GM23338 (cell line): ENCODE data around the gene COL5A2. TPM values are rescaled to one million over a fixed set of nuclear protein-coding genes. Genes with fewer than 3 reads are reported as not detected.

Experiments used
- ATAC-seq: fragments of 200-7000 bp; cut with Tn5 transposase; 3 replicates; pipeline ENCODE4 v1.9.1; 2020
- DNase-seq: peaks from one replicate; pipeline ENCODE4 v3.0.0-alpha.2; 2015; ENCODE audit warnings: low spot score
- H2AFZ ChIP-seq: fragments of 200-600 bp; sonication (generic); 2 replicates; pipeline ENCODE4 v1.8.0; 2016; ENCODE audit warnings: antibody characterized with exemption, mild to moderate bottlenecking, moderate library complexity
- H3F3A ChIP-seq: fragments of 200-600 bp; sonication (generic); replicated peaks from 2 replicates; pipeline ENCODE4 v1.8.0; 2017; ENCODE audit warnings: antibody characterized with exemption, mixed run types, low read depth
- H3K27ac ChIP-seq: fragments of 200-600 bp; sonication (generic); 2 replicates; pipeline ENCODE4 v1.6.1; 2016; ENCODE audit warnings: low read depth
- H3K27me3 ChIP-seq: fragments of 200-600 bp; sonication (generic); 2 replicates; pipeline ENCODE4 v1.8.0; 2016; ENCODE audit warnings: mild to moderate bottlenecking, mixed run types, moderate library complexity; ENCODE audit not compliant: insufficient read depth
- H3K36me3 ChIP-seq: fragments of 200-600 bp; sonication (generic); 2 replicates; pipeline ENCODE4 v1.8.0; 2016; ENCODE audit warnings: mild to moderate bottlenecking; ENCODE audit not compliant: insufficient read depth
- H3K4me1 ChIP-seq: fragments of 200-600 bp; sonication (generic); 2 replicates; pipeline ENCODE4 v1.8.0; 2016; ENCODE audit warnings: mild to moderate bottlenecking, moderate library complexity; ENCODE audit not compliant: insufficient read depth
- H3K4me2 ChIP-seq: fragments of 200-600 bp; sonication (generic); 2 replicates; pipeline ENCODE4 v1.7.1; 2017; ENCODE audit warnings: mixed run types
- H3K4me3 ChIP-seq: fragments of 200-600 bp; sonication (generic); 2 replicates; pipeline ENCODE4 v1.6.1; 2016; ENCODE audit warnings: mixed run types
- H3K79me2 ChIP-seq: fragments of 200-600 bp; sonication (generic); replicated peaks from 2 replicates; pipeline ENCODE4 v1.8.0; 2017; ENCODE audit warnings: mild to moderate bottlenecking; ENCODE audit not compliant: insufficient read depth
- H3K9me2 ChIP-seq: fragments of 200-600 bp; sonication (generic); 2 replicates; pipeline ENCODE4 v1.8.0; 2017; ENCODE audit not compliant: insufficient read depth
- H4K20me1 ChIP-seq: fragments of 200-600 bp; sonication (generic); replicated peaks from 2 replicates; pipeline ENCODE4 v1.8.0; 2017; ENCODE audit warnings: mild to moderate bottlenecking; ENCODE audit not compliant: insufficient read depth
- H3K27ac Mint-ChIP-seq: 2 replicates; pipeline ENCODE4 v1.8.0; 2020; ENCODE audit warnings: inconsistent platforms, mild to moderate bottlenecking, moderate library complexity, mixed read lengths
- H3K27me3 Mint-ChIP-seq: 3 replicates; pipeline ENCODE4 v1.8.0; 2022; ENCODE audit warnings: low read depth, mild to moderate bottlenecking, moderate library complexity, mixed read lengths, inconsistent platforms; ENCODE audit not compliant: insufficient read depth, poor library complexity
- H3K36me3 Mint-ChIP-seq: 3 replicates; pipeline ENCODE4 v1.8.0; 2021; ENCODE audit warnings: low read depth, mild to moderate bottlenecking, inconsistent platforms, moderate library complexity, mixed read lengths
- H3K4me1 Mint-ChIP-seq: 3 replicates; pipeline ENCODE4 v1.8.0; 2020; ENCODE audit warnings: mild to moderate bottlenecking, inconsistent platforms, mixed read lengths
- H3K4me3 Mint-ChIP-seq: 3 replicates; pipeline ENCODE4 v1.8.0; 2021; ENCODE audit warnings: moderate library complexity, mild to moderate bottlenecking, inconsistent platforms, mixed read lengths
- H3K9me3 Mint-ChIP-seq: 3 replicates; pipeline ENCODE4 v1.8.0; 2020; ENCODE audit warnings: moderate library complexity, mild to moderate bottlenecking, inconsistent platforms, mixed read lengths
- CREB1 ChIP-seq: fragments of 250-450 bp; sonication (Bioruptor Pico); IDR thresholded peaks from 2 replicates; pipeline ENCODE4 v1.5.0; 2020; ENCODE audit warnings: low read depth, mild to moderate bottlenecking, moderate library complexity
- EZH2 ChIP-seq: fragments of 200-600 bp; sonication (generic); IDR thresholded peaks from one replicate; pipeline ENCODE4 v1.8.0; 2017; ENCODE audit warnings: antibody characterized with exemption, mild to moderate bottlenecking, low read depth; ENCODE audit not compliant: unreplicated experiment
- EZH2phosphoT487 ChIP-seq: fragments of 200-600 bp; sonication (generic); IDR thresholded peaks from one replicate; pipeline ENCODE4 v1.8.1; 2018; ENCODE audit warnings: antibody characterized with exemption; ENCODE audit not compliant: unreplicated experiment
- JUNB ChIP-seq: IDR thresholded peaks from one replicate; pipeline ENCODE4 v1.6.1; 2016; ENCODE audit warnings: antibody characterized with exemption; ENCODE audit not compliant: unreplicated experiment
- NANOG ChIP-seq: IDR thresholded peaks from 2 replicates; pipeline ENCODE4 v1.6.1; 2016; ENCODE audit warnings: antibody characterized with exemption, borderline replicate concordance
- POLR2AphosphoS5 ChIP-seq: IDR thresholded peaks from 2 replicates; pipeline ENCODE4 v1.6.1; 2016; ENCODE audit warnings: antibody characterized with exemption, low read depth
- STAT1 ChIP-seq: IDR thresholded peaks from one replicate; pipeline ENCODE4 v1.6.1; 2016; ENCODE audit warnings: antibody characterized with exemption; ENCODE audit not compliant: unreplicated experiment
- ZNF114 ChIP-seq: fragments of 250-450 bp; sonication (Bioruptor Pico); IDR thresholded peaks from 2 replicates; pipeline ENCODE4 v1.5.0; 2020; ENCODE audit warnings: mild to moderate bottlenecking, moderate library complexity
- ZNF331 ChIP-seq: fragments of 250-450 bp; sonication (Bioruptor Pico); IDR thresholded peaks from 2 replicates; pipeline ENCODE4 v1.5.0; 2020; ENCODE audit warnings: low read depth, mild to moderate bottlenecking, moderate library complexity
- polyA plus RNA-seq: library from polyadenylated mRNA; unstranded; fragments of >200 nt; fragmentation: Nextera tagmentation; extraction: Ambion mirVana; gene quantifications from 2 replicates; pipeline ENCODE4 v1.2.1, GENCODE V29; 2016
- total RNA-seq: library from RNA; depleted of rRNA; stranded (reverse); fragments of >200 nt; shearing (Covaris generic); gene quantifications from 2 replicates; pipeline ENCODE4 v1.2.3, GENCODE V29; 2014
- TF ChIP-seq, protein P1 (sequence below): fragments of 250-450 bp; sonication (Bioruptor Pico); IDR thresholded peaks from 2 replicates; pipeline ENCODE4 v1.5.0; 2020; ENCODE audit warnings: mild to moderate bottlenecking, moderate library complexity
- TF ChIP-seq, protein P2 (sequence below): IDR thresholded peaks from 2 replicates; pipeline ENCODE4 v1.6.1; 2016; ENCODE audit warnings: antibody characterized with exemption
- TF ChIP-seq, protein P3 (sequence below): IDR thresholded peaks from one replicate; pipeline ENCODE4 v1.6.1; 2018; ENCODE audit warnings: antibody characterized with exemption; ENCODE audit not compliant: unreplicated experiment
- TF ChIP-seq, protein P4 (sequence below), 2 experiments: fragments of 200-600 bp in 1 of 2; sonication (generic) in 1 of 2; conservative IDR thresholded peaks; 2 replicates each; pipeline versions ENCODE4 v1.5.1 to v1.6.1; 2016 to 2017; ENCODE audit warnings: antibody characterized with exemption in 2 of 2, low read depth in 2 of 2, mild to moderate bottlenecking in 2 of 2, moderate library complexity in 1 of 2

COL5A2 gene
- total and polyA plus RNA-seq, 2 experiments from 2014 or later, result 6.7 to 19.7 TPM

DNA sequence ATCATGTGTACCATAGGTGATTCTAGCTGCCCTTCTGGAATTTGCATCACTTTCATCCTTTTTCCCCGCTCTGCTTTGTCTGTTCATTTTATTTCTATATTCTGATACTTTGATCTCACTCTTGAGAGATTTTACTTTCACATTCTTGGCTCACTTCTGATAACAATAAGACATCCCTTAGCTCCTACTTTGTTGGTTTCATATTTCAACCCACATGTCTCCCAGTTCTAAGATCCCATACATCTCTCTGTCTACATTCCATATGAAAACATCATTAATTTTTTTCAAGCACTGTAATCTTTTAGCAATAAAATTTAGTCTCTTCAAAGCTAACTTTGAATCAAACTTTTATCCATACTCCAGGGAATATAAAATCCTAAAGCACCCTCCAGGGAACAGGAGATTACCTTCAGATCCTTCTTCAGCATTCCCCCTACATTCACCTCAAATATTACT lies 129.8 kb downstream of the COL5A2 start:
- H4K20me1 ChIP-seq, result no peaks in the 10 kb centered on the region
- no peak overlapping the region for H3K4me2 ChIP-seq
- no peaks in the 10 kb centered on the region for H3K79me2 ChIP-seq
- no peaks in the 10 kb centered on the region for H3K9me2 ChIP-seq
- no peak for TF ChIP-seq EZH2phosphoT487
- no peak for TF ChIP-seq POLR2AphosphoS5
- TF ChIP-seq ZNF114 (CRISPR knock-in tag), result no peak
- TF ChIP-seq, protein P1, sequence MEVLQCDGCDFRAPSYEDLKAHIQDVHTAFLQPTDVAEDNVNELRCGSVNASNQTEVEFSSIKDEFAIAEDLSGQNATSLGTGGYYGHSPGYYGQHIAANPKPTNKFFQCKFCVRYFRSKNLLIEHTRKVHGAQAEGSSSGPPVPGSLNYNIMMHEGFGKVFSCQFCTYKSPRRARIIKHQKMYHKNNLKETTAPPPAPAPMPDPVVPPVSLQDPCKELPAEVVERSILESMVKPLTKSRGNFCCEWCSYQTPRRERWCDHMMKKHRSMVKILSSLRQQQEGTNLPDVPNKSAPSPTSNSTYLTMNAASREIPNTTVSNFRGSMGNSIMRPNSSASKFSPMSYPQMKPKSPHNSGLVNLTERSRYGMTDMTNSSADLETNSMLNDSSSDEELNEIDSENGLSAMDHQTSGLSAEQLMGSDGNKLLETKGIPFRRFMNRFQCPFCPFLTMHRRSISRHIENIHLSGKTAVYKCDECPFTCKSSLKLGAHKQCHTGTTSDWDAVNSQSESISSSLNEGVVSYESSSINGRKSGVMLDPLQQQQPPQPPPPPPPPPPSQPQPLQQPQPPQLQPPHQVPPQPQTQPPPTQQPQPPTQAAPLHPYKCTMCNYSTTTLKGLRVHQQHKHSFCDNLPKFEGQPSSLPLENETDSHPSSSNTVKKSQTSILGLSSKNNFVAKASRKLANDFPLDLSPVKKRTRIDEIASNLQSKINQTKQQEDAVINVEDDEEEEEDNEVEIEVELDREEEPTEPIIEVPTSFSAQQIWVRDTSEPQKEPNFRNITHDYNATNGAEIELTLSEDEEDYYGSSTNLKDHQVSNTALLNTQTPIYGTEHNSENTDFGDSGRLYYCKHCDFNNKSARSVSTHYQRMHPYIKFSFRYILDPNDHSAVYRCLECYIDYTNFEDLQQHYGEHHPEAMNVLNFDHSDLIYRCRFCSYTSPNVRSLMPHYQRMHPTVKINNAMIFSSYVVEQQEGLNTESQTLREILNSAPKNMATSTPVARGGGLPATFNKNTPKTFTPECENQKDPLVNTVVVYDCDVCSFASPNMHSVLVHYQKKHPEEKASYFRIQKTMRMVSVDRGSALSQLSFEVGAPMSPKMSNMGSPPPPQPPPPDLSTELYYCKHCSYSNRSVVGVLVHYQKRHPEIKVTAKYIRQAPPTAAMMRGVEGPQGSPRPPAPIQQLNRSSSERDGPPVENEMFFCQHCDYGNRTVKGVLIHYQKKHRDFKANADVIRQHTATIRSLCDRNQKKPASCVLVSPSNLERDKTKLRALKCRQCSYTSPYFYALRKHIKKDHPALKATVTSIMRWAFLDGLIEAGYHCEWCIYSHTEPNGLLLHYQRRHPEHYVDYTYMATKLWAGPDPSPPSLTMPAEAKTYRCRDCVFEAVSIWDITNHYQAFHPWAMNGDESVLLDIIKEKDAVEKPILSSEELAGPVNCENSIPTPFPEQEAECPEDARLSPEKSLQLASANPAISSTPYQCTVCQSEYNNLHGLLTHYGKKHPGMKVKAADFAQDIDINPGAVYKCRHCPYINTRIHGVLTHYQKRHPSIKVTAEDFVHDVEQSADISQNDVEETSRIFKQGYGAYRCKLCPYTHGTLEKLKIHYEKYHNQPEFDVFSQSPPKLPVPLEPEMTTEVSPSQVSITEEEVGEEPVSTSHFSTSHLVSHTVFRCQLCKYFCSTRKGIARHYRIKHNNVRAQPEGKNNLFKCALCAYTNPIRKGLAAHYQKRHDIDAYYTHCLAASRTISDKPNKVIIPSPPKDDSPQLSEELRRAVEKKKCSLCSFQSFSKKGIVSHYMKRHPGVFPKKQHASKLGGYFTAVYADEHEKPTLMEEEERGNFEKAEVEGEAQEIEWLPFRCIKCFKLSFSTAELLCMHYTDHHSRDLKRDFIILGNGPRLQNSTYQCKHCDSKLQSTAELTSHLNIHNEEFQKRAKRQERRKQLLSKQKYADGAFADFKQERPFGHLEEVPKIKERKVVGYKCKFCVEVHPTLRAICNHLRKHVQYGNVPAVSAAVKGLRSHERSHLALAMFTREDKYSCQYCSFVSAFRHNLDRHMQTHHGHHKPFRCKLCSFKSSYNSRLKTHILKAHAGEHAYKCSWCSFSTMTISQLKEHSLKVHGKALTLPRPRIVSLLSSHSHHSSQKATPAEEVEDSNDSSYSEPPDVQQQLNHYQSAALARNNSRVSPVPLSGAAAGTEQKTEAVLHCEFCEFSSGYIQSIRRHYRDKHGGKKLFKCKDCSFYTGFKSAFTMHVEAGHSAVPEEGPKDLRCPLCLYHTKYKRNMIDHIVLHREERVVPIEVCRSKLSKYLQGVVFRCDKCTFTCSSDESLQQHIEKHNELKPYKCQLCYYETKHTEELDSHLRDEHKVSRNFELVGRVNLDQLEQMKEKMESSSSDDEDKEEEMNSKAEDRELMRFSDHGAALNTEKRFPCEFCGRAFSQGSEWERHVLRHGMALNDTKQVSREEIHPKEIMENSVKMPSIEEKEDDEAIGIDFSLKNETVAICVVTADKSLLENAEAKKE (CRISPR knock-in tag), result no peak
- TF ChIP-seq, protein P2, sequence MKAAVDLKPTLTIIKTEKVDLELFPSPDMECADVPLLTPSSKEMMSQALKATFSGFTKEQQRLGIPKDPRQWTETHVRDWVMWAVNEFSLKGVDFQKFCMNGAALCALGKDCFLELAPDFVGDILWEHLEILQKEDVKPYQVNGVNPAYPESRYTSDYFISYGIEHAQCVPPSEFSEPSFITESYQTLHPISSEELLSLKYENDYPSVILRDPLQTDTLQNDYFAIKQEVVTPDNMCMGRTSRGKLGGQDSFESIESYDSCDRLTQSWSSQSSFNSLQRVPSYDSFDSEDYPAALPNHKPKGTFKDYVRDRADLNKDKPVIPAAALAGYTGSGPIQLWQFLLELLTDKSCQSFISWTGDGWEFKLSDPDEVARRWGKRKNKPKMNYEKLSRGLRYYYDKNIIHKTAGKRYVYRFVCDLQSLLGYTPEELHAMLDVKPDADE, result no peak
- TF ChIP-seq ZNF331, result no peak
- TF ChIP-seq, protein P3, sequence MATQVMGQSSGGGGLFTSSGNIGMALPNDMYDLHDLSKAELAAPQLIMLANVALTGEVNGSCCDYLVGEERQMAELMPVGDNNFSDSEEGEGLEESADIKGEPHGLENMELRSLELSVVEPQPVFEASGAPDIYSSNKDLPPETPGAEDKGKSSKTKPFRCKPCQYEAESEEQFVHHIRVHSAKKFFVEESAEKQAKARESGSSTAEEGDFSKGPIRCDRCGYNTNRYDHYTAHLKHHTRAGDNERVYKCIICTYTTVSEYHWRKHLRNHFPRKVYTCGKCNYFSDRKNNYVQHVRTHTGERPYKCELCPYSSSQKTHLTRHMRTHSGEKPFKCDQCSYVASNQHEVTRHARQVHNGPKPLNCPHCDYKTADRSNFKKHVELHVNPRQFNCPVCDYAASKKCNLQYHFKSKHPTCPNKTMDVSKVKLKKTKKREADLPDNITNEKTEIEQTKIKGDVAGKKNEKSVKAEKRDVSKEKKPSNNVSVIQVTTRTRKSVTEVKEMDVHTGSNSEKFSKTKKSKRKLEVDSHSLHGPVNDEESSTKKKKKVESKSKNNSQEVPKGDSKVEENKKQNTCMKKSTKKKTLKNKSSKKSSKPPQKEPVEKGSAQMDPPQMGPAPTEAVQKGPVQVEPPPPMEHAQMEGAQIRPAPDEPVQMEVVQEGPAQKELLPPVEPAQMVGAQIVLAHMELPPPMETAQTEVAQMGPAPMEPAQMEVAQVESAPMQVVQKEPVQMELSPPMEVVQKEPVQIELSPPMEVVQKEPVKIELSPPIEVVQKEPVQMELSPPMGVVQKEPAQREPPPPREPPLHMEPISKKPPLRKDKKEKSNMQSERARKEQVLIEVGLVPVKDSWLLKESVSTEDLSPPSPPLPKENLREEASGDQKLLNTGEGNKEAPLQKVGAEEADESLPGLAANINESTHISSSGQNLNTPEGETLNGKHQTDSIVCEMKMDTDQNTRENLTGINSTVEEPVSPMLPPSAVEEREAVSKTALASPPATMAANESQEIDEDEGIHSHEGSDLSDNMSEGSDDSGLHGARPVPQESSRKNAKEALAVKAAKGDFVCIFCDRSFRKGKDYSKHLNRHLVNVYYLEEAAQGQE, result no peak
- TF ChIP-seq, protein P4, sequence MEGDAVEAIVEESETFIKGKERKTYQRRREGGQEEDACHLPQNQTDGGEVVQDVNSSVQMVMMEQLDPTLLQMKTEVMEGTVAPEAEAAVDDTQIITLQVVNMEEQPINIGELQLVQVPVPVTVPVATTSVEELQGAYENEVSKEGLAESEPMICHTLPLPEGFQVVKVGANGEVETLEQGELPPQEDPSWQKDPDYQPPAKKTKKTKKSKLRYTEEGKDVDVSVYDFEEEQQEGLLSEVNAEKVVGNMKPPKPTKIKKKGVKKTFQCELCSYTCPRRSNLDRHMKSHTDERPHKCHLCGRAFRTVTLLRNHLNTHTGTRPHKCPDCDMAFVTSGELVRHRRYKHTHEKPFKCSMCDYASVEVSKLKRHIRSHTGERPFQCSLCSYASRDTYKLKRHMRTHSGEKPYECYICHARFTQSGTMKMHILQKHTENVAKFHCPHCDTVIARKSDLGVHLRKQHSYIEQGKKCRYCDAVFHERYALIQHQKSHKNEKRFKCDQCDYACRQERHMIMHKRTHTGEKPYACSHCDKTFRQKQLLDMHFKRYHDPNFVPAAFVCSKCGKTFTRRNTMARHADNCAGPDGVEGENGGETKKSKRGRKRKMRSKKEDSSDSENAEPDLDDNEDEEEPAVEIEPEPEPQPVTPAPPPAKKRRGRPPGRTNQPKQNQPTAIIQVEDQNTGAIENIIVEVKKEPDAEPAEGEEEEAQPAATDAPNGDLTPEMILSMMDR (conservative IDR thresholded peaks at IDR 0.05; ENCODE audit: low read depth in 2 of 2), result no peak
- no peak for TF ChIP-seq EZH2
- TF ChIP-seq JUNB, result no peak
- TF ChIP-seq NANOG, result no peak
- no peak for TF ChIP-seq CREB1 (CRISPR knock-in tag)
- no peak for TF ChIP-seq STAT1
- H3K4me3 ChIP-seq, result no peak overlapping the region
- no peaks in the 10 kb centered on the region for H3F3A ChIP-seq
- 0 out of 3 replicates have a peak, but pooled peaks cover 3% of the 10 kb centered on the region for H3K36me3 Mint-ChIP-seq
- H3K27ac ChIP-seq, result no peak overlapping the region
- H3K4me1 ChIP-seq, result peaks cover 3% of the 10 kb centered on the region; the same call in 1 of the 2 replicates
- H3K27me3 Mint-ChIP-seq, result no peaks in the 10 kb centered on the region
- no peaks in the 10 kb centered on the region for H3K9me3 Mint-ChIP-seq
- H3K4me3 Mint-ChIP-seq, result no peak overlapping the region
- no peaks in the 10 kb centered on the region for H3K36me3 ChIP-seq
- no peak overlapping the region for H3K27ac Mint-ChIP-seq
- no peak for DNase-seq
- no peaks in the 10 kb centered on the region for H3K27me3 ChIP-seq
- no peak for ATAC-seq
- no peak overlapping the region for H2AFZ ChIP-seq
- peaks cover 4% of the 10 kb centered on the region; the same call in 2 of the 3 replicates for H3K4me1 Mint-ChIP-seq
